KMS-11 (cell line): ENCODE data around the gene EPHB2.
"Not testable (repeated sequence)": the region's sequence is repeated elsewhere in the genome, so short reads cannot be mapped to it uniquely, and the experiment has no call there.

Experiments used
- H2AFZ ChIP-seq: fragments of 200-600 bp; sonication (generic); 2 replicates; pipeline ENCODE4 v1.6.1; 2016; ENCODE audit warnings: antibody characterized with exemption, mixed run types, low read depth
- H3K27ac ChIP-seq: fragments of 200-600 bp; sonication (generic); 2 replicates; pipeline ENCODE4 v1.6.1; 2016; ENCODE audit warnings: mild to moderate bottlenecking, mixed run types
- H3K27me3 ChIP-seq: fragments of 200-600 bp; sonication (generic); 2 replicates; pipeline ENCODE4 v1.6.1; 2017; ENCODE audit warnings: mild to moderate bottlenecking, low read depth, mixed run types, moderate library complexity; ENCODE audit not compliant: insufficient read depth
- H3K36me3 ChIP-seq: fragments of 200-600 bp; sonication (generic); 2 replicates; pipeline ENCODE4 v1.6.1; 2017; ENCODE audit warnings: mild to moderate bottlenecking, mixed run types; ENCODE audit not compliant: insufficient read depth
- H3K4me1 ChIP-seq: fragments of 200-600 bp; sonication (generic); 2 replicates; pipeline ENCODE4 v1.6.1; 2016; ENCODE audit warnings: mild to moderate bottlenecking, low read depth, mixed run types; ENCODE audit not compliant: poor library complexity, severe bottlenecking
- H3K4me2 ChIP-seq: fragments of 200-600 bp; sonication (generic); 2 replicates; pipeline ENCODE4 v1.7.0; 2016; ENCODE audit warnings: mild to moderate bottlenecking, mixed run types
- H3K4me3 ChIP-seq: fragments of 200-600 bp; sonication (generic); IDR thresholded peaks from 2 replicates; pipeline ENCODE4 v1.6.1; 2017; ENCODE audit warnings: low read depth, low read length, mixed read lengths; ENCODE audit not compliant: insufficient read depth
- H3K79me2 ChIP-seq: fragments of 200-600 bp; sonication (generic); 2 replicates; pipeline ENCODE4 v1.6.1; 2016; ENCODE audit warnings: low read depth, mixed run types; ENCODE audit not compliant: insufficient read depth
- H3K9ac ChIP-seq: fragments of 200-600 bp; sonication (generic); 2 replicates; pipeline ENCODE4 v1.6.1; 2016; ENCODE audit warnings: mild to moderate bottlenecking, mixed run types
- H4K20me1 ChIP-seq: fragments of 200-600 bp; sonication (generic); 2 replicates; pipeline ENCODE4 v1.6.1; 2016; ENCODE audit warnings: mild to moderate bottlenecking, mixed run types; ENCODE audit not compliant: insufficient read depth
- CTCF ChIP-seq: fragments of 200-600 bp; sonication (generic); conservative IDR thresholded peaks from 2 replicates; pipeline ENCODE4 v1.6.1; 2017; ENCODE audit warnings: low read depth, mild to moderate bottlenecking, antibody characterized with exemption, low read length, moderate library complexity, mixed read lengths

The EPHB2 gene

DNA sequence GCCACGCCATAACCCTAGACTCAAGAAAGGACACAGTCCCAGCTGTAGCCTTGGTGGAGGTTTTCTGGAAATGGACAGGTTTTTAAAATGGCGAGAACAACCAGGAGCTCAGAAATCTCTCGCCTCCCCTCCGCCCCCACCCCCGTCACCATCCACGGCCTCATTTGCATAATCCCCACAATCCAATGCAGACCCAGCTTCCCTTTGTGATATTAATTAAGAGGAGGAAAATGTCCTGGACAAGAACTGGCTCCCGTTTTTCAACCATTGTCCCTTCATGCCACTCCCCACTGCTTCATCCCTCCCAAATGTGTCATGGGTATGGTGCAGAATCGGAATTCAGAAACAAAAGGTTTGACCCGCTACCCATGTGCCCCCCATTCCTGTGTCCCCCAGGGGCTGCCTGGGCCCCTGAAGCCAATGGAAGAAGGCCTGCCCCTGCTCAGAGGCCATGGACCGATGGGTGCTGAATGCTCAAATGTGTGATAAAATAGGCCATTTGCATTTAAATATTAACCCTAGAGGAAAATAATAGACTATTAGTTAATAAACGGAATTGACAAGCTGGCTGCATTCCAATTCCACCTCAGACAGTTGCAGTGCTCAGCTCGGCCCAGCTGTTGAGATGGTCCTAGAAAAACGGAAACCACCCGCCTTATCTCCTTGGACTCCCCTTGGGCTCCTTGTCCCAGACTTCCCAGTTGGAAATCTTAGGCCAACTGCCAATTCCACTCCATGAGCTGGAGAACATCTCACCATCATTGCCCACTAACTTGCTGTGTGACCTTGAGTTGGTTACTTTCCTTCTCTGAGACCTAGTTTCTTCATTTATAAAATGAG, 10.7 kb upstream of the EPHB2 start:
- H2AFZ ChIP-seq, result no peak overlapping the region
- no peak overlapping the region for H3K9ac ChIP-seq
- H4K20me1 ChIP-seq, result no peaks in the 10 kb centered on the region
- no peak for TF ChIP-seq CTCF
- peaks cover 47% of the 10 kb centered on the region for H3K27me3 ChIP-seq
- no peak overlapping the region for H3K4me3 ChIP-seq
- no peaks in the 10 kb centered on the region for H3K36me3 ChIP-seq
- H3K79me2 ChIP-seq, result no peaks in the 10 kb centered on the region
- no peak overlapping the region for H3K27ac ChIP-seq
- no peaks in the 10 kb centered on the region for H3K4me1 ChIP-seq
- no peak overlapping the region for H3K4me2 ChIP-seq

- no peaks in the 10 kb centered on the region for H3K4me1 ChIP-seq
- no peaks in the 10 kb centered on the region for H4K20me1 ChIP-seq
- no peaks in the 10 kb centered on the region for H3K79me2 ChIP-seq
- no peak overlapping the region for H2AFZ ChIP-seq
- peaks cover 46% of the 10 kb centered on the region for H3K27me3 ChIP-seq
- no peak overlapping the region for H3K4me3 ChIP-seq
- no peaks in the 10 kb centered on the region for H3K36me3 ChIP-seq
- no peak overlapping the region for H3K4me2 ChIP-seq
- H3K9ac ChIP-seq, result no peak overlapping the region
- TF ChIP-seq CTCF, result no peak
- no peak overlapping the region for H3K27ac ChIP-seq
Observed at GRCh38 chr1:22702296-22703085, 8.1 kb upstream of the EPHB2 start.

- Histone ChIP-seq H3K4me1 (no peaks in the 10 kb centered on the region), H3K27ac (no peak overlapping the region), H3K9ac (no peak overlapping the region), H3K36me3 (no peaks in the 10 kb centered on the region), H3K79me2 (no peaks in the 10 kb centered on the region), H4K20me1 (no peaks in the 10 kb centered on the region), H3K4me2 (no peak overlapping the region), H2AFZ (no peak overlapping the region), H3K4me3 (no peak overlapping the region), H3K27me3 (peaks cover 60% of the 10 kb centered on the region)
- TF ChIP-seq CTCF, result peak; percentile 87
Observed at GRCh38 chr1:22704440-22705067, 6.1 kb upstream of the EPHB2 start.

GRCh38 chr1:22705586-22705985, 5.1 kb upstream of the EPHB2 start:
- no peak overlapping the region for H3K4me2 ChIP-seq
- no peaks in the 10 kb centered on the region for H3K79me2 ChIP-seq
- no peak overlapping the region for H2AFZ ChIP-seq
- no peak overlapping the region for H3K27ac ChIP-seq
- TF ChIP-seq CTCF, result no peak
- H3K36me3 ChIP-seq, result no peaks in the 10 kb centered on the region
- H3K9ac ChIP-seq, result no peak overlapping the region
- H3K4me3 ChIP-seq, result no peak overlapping the region
- no peaks in the 10 kb centered on the region for H4K20me1 ChIP-seq
- no peaks in the 10 kb centered on the region for H3K4me1 ChIP-seq
- H3K27me3 ChIP-seq, result peaks cover 61% of the 10 kb centered on the region

GRCh38 chr1:22706100-22706499, 4.5 kb upstream of the EPHB2 start:
- not testable (repeated sequence) for H3K4me3 ChIP-seq, H2AFZ ChIP-seq, H4K20me1 ChIP-seq, H3K4me2 ChIP-seq, H3K36me3 ChIP-seq, H3K9ac ChIP-seq, H3K27ac ChIP-seq, H3K79me2 ChIP-seq, H3K4me1 ChIP-seq
- peaks cover 55% of the 10 kb centered on the region for H3K27me3 ChIP-seq
